Stimulated activated CD4-positive, alpha-beta T cell treated with anti-CD3 and anti-CD28 coated beads, Interleukin-1b, Interleukin-23, amount 100 ng/mL, for 24 hours (primary cell): ENCODE results near the gene APBB1.
"Not testable (repeated sequence)": the region's sequence is repeated elsewhere in the genome, so short reads cannot be mapped to it uniquely, and the experiment has no call there.

Experiments used
- DNase-seq, 4 experiments: peaks; one replicate each; pipeline ENCODE4 v3.0.0-alpha.2; 2020; ENCODE audit warnings: low read depth in 4 of 4, low spot score in 1 of 4

Gene APBB1

DNA sequence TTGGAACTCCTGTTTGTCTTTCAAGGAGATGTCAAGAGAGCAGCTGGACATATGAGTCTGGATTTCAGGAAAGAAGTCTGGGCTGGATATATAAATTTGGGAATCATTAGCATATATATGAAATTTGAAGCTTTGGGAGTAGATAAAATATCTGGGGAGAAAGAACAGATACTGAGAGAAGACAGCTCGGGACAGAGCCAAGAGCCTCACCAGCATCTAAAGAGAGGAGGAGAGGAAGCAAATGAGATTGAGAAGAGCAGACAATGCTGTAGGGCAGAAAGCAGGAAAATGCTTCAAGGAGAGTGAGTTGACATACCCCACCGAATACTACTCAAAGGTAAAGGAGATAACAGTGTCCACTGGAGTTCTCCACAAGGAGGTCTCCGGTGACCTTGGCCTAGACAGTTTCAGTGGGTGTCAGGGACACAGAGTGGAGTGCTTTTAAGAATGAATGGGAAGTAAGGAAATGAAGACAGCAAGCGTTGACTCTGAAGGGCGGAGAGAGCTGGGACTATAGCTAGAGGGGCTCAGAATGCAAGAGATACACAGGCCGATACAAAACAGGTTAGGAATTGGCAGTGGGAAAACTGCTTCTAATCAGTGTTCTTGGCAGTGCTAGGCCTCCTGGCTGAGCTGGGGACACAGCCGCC is 862 bp downstream of the APBB1 start:
- DNase-seq: no peak

DNA sequence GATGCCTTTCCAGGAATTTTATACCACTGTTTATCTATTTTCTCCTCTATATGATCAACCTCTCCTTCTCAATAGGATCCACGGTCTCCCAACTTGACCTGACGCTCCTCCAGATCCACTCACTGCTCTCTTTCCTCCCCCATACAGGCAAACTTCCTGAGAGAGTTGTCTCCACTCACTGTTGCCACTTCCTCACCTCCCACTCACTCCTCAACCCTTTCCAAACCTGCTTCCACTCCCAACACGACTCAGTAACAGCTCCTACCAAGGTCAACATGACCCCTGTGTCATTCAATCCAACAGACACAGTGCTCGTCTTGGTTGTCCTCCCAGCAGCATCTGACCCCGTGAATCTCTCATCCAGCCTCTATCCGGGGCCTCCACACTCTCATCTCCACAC is 3.1 kb downstream of the APBB1 start:
- no peak for DNase-seq

DNA sequence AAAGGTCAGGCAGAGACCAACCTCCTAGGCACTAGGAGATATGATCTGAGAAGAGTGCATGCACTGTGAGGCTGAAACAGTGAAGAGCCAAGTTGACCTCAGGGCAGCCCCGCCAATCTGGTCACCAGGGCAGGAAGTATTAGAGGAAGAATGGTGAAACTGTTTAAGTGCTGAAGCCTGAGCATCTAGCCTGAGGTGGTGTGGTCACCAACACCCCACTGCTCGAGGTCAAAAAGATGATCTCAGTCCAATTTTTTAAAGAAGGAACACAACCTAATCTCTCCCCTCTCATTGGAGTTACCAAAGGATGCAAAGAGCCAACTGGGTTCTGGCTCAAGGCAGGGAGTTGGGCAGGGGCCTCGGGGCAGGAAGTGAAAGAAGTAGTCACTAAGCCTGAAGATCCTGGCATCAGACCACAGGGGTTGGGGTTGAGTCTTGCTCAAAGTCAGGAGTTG is 4.0 kb downstream of the APBB1 start:
- DNase-seq: no peak

DNA sequence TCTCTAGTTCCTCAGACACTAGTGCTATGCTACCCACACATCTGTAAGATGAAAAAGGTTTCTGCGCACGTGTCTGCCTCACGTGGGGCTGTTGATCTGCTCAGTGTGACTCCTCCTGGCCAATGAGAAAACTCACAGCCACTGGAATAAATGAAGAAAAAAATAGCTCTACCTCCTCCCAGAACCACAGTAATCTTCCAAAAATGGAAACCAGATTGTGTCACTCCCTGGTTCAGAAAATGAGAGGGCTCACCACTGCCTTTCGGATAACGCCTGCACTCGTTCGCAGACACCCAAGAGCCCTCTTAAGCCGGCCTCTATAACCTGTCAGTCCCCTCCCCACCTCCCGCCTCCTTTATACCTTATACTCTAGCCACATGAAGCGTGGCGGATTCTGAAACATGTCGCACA is 5.1 kb downstream of the APBB1 start:
- peak in 1 of 4 experiments; percentile 46 for DNase-seq

DNA sequence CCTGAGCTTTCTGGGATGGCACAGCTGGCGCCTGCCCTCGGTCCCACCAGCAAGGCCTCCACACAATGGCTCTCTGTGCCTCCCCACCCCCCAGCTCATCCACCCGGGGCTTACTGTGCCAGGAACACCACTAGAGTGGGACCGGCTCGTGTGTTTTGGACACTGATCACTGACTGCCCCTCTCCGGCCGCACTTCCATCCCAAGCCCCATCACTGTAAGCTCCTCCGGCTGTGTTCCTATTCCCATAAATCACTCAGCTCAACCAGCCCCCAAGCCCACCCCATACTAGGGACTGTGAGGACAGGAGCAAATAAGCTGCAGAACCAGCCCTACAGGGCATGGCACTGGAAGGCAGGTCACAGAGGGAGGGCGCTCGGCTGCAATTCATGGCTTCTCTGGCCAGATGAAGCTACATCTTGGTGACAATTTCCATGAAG is 7.3 kb downstream of the APBB1 start:
- no peak for DNase-seq

DNA sequence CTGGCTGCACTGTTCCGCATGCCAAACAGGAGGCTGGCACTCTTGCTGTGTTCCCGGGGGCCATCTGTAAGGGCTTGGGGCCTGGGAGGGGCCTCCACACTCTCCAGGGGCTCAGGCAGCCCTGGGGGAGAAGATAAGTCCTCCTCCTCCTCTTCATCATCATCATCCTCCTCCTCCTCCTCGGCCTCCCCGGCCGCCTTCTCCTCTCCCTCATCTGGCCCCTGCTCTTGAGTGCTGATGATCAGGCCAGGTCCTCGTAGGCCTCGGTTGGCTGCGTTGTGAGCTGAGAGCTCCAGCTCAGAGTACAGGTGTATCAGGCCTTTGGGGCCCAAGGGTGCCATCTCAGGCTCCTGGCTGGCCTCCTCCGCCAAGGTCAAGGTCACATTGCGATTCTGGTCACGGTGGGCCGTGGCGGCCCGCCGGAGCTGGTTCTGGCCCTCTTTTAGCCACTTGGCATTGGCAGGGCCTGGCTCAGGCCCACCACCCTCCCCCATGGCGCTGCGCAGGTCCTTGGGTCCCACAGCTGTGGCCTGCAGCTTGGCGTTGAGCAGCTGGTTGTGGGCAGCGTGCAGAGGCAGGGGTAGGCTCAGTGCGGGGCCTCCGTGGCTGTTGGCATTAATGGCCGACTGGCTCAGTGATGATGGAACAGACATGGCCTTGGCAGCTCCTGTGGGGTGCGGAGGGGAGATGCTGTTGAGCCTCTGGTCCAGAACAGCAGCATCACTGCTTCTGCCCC is 8.0 kb downstream of the APBB1 start:
- no peak for DNase-seq

DNA sequence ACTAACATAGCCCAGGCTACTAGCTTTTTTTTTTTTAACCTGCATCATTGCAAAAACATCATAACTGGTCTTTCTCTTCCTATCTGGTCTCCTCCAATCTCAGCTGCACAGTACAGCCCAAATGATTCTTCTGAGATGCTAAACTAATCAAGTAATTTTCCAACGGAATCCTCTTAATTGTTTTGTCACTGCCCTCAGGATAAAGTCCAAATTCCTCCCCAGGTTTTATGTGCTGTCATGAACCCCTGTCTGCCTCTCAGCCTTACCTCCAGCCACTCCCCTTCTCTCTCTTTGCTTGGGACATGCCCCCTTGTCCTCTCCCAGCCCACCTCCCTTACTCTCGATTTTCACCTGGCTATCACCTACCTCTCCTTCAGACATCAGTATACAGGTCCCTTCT is 12.5 kb downstream of the APBB1 start:
- DNase-seq: no peak

DNA sequence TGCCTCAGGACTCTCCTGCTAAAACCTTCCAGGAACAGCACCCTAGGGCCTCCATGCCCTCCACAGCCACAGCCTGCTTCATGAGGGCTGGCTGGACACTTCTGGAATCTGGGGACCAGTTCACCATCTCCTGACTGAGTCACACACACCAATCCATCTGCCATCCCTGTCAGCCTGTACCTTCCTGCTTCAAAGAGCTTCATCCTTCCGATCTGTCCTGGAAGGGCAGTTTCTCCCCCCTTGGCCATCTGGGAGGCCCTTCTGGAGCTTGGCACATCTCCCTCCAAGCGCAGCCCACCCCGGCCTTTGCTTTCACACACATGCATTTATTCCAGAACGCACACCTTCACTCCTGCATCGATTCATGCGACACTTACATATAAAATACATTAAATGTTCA is 13.0 kb downstream of the APBB1 start:
- DNase-seq: no peak

DNA sequence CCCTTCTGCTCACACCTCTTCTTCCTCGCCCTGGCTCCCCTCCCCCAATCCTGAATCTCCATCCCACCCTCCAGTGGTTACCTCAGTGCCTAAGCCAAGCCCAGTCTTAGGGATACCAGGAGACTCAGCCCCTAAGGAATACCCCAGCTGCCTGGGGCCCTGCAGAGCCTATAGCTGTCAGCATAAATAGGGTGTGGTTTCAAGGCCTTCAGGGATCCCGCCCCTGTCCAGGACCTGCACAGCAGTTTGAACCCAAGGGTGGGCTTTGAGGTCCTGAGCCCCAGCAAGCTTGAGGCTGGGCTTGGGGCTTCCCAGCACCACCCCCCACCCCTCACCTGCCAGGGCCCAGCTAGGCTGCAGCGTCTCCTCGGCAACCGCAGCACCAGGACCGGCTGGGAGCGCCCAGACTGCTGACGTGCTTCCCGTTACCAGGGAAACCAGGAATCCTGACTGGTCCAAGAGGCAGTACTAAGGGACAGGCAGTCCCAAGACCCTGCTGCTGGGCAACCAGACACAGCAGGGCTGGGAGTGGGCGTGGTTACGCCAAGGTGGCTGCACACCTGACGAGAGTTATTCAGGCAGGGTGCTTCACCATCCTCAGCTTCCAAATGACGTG is 13.7 kb downstream of the APBB1 start:
- DNase-seq: no peak

DNA sequence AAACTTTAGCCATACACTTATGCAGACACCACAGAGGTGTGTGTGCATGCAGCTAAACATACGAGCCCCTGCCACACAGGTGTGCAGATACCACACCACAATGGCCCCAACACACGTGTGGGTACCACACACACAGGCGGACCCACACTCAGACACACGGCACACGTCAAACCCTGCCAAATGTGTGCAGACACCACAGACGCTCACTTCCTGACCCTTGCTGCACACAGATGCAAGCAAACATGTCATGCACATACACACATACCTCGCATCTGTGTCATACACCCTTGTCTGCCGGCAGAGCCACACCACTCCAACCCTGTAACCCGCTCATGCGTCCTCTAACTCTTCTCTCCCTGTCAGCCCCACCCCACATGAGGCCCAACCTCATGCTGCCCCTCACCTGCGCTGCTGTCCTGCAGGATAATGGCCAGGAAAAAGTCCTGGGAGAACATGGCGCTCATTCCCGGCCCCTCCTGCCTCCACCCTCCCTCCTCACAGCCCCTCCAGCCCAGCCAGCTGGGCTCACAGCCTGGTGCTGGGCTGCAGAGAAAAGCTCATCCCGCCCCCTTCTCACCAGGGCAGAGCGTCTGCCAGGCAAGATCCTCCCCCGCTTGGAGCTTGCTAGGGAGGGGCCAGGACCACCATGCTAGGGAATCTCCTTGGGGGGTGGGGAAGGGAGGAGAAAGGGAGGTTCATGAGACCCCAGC is 14.4 kb downstream of the APBB1 start:
- no peak for DNase-seq

DNA sequence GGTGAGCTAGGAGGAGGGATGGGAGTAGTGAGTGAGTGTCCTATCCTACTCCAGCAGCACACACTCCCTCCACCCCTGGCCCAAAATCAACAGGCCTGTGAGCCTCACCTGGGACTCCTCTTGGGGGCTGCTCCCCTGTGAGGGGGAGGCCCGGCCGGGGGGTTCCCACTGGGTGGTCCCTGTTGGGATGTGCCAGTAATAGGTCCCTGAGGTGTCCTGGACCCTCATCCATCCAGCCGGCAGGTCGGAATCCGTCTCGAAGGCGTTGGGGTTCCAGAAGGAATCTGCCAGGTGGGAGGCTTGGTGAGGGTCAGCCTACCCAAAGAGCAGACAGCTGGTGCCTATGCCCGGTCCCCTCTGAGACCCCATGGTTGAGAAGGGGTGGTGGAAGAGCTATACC is 15.4 kb downstream of the APBB1 start:
- no peak for DNase-seq

DNA sequence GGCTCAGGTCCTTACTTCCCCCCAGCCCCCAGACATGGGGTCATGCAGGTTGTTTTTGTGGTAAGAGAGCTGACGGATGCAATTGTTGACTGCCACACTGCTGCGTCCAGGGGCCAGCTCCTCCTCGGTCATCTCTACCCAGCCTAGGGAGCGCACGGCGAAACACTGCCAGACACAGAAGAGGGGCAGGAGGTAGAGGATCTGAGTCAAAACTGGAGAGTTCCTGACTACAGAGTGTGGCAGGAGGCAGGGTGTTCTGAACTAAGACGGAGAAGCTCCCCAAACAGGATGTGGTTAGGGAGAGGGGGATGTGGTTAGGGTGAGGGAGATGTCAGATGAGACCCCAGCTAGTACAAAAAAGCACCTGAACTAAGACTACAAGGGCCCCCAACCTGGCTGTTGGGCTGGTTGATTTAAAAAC is 16.3 kb downstream of the APBB1 start:
- peak in 2 of 4 experiments; percentile 42 to 52 for DNase-seq

DNA sequence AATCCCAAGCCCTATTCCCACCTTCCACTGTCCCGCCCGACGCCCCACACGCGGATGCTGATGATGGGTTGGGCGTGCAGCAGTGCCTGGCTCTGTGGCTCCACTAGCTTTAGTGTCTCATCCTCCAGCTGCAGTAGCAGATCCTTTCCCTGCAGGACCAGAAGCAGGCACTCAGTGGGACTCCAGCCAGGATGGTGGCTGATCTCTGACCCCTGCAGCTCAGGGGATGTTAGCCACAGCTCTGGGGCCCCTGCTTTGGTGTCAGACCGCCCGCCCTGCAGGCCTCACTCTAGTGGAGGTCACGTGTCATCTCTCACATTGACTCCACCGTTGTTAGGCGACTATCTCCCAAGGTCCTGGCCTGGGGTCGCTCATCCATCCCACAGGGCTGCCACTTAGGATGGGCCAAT is 16.8 kb downstream of the APBB1 start:
- no peak for DNase-seq

DNA sequence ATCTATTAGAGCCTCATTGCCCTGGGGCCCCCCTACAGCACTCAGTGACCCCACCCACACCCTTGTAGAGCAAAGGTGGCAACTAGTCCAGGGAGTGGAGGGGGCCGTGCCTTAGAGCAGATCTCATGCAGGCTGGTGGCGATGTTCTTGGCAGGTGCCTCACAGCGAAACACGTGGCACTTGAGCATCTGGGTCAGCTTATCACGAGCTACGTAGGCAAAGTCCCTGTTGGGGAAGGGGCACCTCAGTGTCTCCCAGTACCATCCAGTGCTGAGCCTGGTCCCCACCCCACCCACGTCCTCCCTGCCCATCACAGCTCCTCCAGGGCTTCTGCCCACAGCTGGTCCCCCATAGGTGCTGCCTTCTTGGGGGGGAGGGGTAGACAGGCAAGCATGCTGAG is 17.4 kb downstream of the APBB1 start:
- no peak for DNase-seq

DNA sequence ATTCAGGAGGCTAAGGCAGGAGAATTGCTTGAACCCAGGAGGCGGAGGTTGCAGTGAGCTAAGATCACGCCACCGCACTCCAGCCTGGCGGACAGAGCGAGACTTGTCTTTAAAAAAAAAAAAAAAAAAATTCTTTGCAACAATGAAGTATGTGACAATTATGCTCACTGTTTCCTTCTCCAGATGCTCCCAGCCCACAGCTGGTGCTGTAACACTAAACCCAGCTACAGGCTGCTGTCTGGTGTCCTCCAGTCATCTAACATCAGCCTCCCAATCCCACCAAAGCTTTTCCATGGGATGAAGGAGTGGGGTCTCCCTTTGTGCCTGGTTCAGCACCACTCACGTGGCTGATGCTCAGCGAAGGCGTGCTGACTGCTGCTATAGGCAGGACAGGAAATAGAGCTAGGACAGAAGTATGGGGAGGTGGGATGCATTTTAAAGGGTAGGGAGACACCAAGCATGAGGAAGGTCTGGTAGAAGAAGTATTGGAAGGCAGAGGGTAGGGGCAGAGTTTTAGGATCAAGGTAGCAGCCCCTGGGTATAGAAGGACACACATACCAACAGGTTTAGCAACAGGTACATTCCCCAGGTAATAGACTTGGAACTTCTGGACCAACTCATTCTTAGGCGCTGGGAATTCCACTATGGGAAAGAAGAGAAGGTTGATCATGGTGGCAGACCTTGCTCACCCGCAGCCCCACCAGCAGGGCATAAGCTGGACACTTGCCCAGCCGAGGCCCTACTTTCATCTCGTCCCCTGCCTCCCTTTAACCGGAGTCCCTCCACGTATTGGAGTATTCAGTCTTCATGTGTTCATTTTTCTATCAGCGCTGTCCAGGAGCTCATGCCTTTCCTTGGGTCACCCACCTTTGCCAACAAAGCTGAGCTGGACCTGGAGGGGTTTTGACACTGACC is 18.2 kb downstream of the APBB1 start:
- DNase-seq: no peak

DNA sequence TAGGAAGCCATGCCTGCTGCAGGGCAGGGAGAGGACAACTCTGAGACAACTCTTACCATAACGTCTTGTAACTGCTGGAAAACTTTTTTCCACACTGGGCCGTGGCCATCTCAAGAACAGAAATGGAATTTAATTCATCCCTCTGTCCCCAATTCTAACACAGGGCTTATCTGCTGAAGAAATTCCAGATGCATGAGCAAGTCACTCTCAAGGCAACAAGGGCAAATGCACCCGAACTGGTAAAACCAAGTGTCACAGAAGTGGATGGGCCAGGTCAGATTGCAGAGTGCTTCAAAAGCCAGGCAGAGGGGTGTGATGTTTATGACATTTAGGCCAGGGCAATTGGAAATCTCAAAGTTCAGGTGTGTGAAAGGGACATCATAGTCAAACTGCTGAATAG is 21.3 kb downstream of the APBB1 start:
- DNase-seq: no peak

DNA sequence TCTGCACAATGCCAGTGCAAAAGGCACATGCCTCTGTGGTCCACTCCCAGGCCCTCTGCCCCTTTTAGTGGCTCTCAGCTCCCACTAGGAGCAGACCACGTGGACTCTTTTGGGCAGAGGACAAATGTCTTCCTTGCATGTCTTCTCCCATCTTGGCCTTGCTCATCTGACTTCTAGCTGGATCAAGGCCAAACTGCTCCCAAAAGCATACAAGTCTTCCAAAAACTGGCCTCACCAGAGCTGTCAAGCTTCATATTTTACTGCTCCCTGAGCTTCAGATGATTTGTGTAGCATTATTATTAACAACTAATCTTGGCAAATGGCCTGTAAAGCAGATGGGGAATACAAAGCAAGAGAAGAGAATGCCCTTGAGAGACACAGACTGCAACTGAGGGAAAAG is 21.7 kb downstream of the APBB1 start:
- DNase-seq: no peak

DNA sequence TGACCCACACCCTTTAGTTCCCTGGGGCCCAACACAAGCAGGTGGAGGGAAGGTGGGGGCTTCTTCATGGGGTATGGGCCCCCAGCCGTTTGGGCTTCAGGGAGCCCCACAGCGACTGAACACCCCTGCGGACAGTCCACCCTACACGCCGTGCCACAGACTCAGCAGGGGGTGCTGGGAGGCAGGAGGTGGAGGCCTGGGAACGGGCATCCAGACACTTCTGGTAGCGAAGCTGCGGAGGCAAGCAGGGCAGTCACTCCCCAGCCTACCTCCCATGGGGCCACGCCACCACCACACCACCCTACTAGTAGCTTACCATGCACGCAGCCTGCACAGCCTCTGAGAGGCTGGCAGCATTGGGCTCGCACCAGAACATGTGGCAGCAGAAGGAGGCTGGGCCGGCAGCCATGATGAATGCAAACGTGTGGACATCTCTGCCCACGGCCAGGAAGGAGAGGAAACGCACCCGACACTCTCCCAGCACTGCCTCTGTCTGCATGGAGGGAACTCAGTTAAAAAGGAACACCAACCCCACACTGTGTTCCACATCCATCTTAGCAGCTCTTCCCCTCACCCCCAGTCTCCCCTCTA is 23.3 kb downstream of the APBB1 start:
- no peak for DNase-seq

DNA sequence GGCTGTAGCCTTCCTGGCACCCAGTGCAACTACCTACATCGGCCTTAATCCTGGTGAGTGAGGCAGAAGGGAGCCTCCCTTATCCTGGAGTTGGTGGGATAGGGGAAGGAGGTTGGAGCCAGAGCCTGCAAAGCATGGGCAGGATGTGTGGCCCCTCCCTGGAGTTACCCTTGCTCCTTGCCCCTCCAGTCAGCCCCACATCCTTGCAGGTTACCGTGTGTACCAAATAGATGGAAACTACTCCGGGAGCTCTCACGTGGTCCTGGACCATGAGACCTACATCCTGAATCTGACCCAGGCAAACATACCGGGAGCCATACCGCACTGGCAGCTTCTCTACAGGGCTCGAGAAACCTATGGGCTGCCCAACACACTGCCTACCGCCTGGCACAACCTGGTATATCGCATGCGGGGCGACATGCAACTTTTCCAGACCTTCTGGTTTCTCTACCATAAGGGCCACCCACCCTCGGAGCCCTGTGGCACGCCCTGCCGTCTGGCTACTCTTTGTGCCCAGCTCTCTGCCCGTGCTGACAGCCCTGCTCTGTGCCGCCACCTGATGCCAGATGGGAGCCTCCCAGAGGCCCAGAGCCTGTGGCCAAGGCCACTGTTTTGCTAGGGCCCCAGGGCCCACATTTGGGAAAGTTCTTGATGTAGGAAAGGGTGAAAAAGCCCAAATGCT is 24.8 kb downstream of the APBB1 start:
- no peak for DNase-seq

DNA sequence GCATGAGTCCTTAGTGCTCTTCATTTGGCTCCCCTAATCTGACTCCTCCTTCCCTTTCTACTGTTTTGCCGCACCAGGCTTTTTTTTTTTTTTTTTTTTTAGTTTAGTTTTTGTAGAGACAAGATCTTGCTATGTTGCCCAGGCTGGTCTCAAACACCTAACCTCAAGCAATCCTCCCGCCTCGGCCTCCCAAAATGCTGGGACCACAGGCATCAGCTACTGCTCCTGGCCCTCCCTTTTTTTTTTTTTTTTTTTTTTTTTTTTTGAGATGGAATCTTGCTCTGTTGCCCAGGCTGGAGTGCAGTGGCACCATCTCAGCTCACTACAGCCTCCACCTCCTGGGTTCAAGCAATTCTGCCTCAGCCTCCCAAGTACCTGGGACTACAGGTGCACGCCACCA is 26.6 kb downstream of the APBB1 start:
- DNase-seq: not testable (repeated sequence)
